RWPE2 (cell line): ENCODE results near the gene ALDH3B2.

Experiments used
- ATAC-seq: fragments of 200-7000 bp; cut with Tn5 transposase; 3 replicates; pipeline ENCODE4 v1.9.1; 2021; ENCODE audit warnings: low read depth
- DNase-seq: peaks from one replicate; pipeline ENCODE4 v3.0.0-alpha.2; 2020; ENCODE audit warnings: low spot score
- H3K27ac ChIP-seq: fragments of 450-650 bp; 2 replicates; pipeline ENCODE4 v1.5.1; 2017; ENCODE audit warnings: mild to moderate bottlenecking; ENCODE audit not compliant: poor library complexity, severe bottlenecking
- H3K27me3 ChIP-seq: fragments of 250-450 bp; sonication (Bioruptor Pico); 2 replicates; pipeline ENCODE4 v1.5.1; 2021; ENCODE audit warnings: mild to moderate bottlenecking, moderate library complexity; ENCODE audit not compliant: insufficient read depth, poor library complexity, severe bottlenecking
- H3K36me3 ChIP-seq: fragments of 250-450 bp; sonication (Bioruptor Pico); 2 replicates; pipeline ENCODE4 v1.5.1; 2020; ENCODE audit warnings: low read depth, mild to moderate bottlenecking, moderate library complexity
- H3K4me1 ChIP-seq: fragments of 250-450 bp; sonication (Bioruptor Pico); 2 replicates; pipeline ENCODE4 v1.5.1; 2021; ENCODE audit warnings: mild to moderate bottlenecking, moderate library complexity; ENCODE audit not compliant: insufficient read depth, poor library complexity, severe bottlenecking
- H3K4me3 ChIP-seq: fragments of 250-450 bp; sonication (Bioruptor Pico); 2 replicates; pipeline ENCODE4 v1.5.1; 2021; ENCODE audit warnings: mild to moderate bottlenecking, moderate library complexity; ENCODE audit not compliant: severe bottlenecking
- H3K9me3 ChIP-seq: fragments of 250-450 bp; sonication (Bioruptor Pico); 2 replicates; pipeline ENCODE4 v1.5.1; 2021; ENCODE audit warnings: mild to moderate bottlenecking, moderate library complexity; ENCODE audit not compliant: severe bottlenecking
- TF ChIP-seq, protein P1 (sequence below): fragments of 450-650 bp; IDR thresholded peaks from one replicate; pipeline ENCODE4 v1.5.1; 2017; ENCODE audit warnings: mild to moderate bottlenecking, moderate library complexity; ENCODE audit not compliant: poor library complexity, severe bottlenecking

Gene ALDH3B2

DNA sequence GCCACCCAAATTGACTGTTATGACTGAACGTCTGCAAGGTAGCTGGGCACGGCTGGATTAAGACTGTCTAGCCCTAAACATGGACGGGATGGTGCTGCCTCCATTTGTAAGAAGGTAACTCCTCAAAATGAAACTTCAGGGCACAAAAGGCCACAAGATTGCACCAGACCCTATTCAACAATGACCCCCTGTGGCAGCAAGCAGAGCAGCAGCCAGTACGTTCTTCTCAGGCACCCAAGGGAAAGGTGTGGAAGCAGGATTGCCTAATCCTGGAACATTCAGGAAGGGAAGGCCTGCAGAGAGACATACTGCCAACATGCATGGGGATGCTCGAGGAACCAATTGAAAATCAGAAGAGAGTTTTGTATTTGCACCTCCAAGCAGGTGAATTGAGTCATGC lies 30.4 kb downstream of the ALDH3B2 start:
- TF ChIP-seq, protein P1, sequence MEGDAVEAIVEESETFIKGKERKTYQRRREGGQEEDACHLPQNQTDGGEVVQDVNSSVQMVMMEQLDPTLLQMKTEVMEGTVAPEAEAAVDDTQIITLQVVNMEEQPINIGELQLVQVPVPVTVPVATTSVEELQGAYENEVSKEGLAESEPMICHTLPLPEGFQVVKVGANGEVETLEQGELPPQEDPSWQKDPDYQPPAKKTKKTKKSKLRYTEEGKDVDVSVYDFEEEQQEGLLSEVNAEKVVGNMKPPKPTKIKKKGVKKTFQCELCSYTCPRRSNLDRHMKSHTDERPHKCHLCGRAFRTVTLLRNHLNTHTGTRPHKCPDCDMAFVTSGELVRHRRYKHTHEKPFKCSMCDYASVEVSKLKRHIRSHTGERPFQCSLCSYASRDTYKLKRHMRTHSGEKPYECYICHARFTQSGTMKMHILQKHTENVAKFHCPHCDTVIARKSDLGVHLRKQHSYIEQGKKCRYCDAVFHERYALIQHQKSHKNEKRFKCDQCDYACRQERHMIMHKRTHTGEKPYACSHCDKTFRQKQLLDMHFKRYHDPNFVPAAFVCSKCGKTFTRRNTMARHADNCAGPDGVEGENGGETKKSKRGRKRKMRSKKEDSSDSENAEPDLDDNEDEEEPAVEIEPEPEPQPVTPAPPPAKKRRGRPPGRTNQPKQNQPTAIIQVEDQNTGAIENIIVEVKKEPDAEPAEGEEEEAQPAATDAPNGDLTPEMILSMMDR, result peak; percentile 25
- H3K27me3 ChIP-seq, result no peaks in the 10 kb centered on the region
- no peak overlapping the region for H3K27ac ChIP-seq
- DNase-seq (no peak), ATAC-seq (no peak)
- no peak overlapping the region for H3K4me3 ChIP-seq
- H3K4me1 ChIP-seq, result no peaks in the 10 kb centered on the region
- no peaks in the 10 kb centered on the region for H3K9me3 ChIP-seq
- no peaks in the 10 kb centered on the region for H3K36me3 ChIP-seq

DNA sequence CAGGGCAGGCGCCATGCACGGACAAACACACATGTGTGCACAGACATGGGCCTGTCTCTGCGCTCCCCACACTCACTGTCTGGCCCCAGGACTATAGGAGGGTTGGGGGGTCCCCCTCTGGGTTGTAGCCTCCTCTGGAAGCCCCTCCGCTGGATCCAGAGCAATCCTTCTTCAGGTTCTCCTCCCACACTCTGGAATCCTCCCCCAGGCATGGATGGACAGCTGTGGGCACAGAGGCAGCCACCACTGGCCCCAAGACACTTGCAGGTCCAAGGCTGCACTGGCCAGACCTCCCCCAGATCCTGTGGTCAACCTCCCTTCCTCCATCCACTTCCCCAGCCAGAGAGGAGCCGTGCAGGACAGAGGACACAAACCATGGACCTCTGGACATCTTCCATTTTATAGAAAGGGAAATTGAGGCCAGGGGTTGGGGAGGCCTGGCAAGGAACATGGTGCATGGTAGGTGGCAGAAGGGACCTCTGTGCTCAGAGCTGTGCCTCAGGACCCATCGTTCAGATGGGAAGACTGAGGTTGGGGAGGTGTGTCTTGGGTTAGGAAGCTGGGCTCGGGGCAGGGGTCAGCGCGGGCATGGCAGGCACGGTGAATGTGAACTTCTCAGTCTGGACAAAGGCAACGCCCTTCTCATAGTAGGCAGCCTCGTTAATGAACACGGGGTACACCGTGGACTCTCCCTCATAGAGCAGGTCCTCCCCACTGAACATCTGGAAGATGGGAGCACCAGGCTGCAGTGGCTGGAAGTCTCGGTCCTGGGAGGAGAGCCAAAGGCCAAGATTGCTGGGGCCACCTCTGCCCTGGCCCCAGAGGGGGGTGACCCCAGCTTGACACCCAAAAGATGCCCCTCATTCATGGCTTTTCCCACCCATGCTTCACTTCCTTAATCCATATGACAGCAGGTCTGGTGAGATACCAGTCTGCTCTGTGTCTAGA lies 32.0 kb downstream of the ALDH3B2 start:
- no peaks in the 10 kb centered on the region for H3K27me3 ChIP-seq
- no peak overlapping the region for H3K4me3 ChIP-seq
- TF ChIP-seq, protein P1, result no peak
- no peaks in the 10 kb centered on the region for H3K4me1 ChIP-seq
- no peaks in the 10 kb centered on the region for H3K9me3 ChIP-seq
- DNase-seq (peak; percentile 47), ATAC-seq (no peak)
- H3K27ac ChIP-seq, result no peak overlapping the region
- no peaks in the 10 kb centered on the region for H3K36me3 ChIP-seq

DNA sequence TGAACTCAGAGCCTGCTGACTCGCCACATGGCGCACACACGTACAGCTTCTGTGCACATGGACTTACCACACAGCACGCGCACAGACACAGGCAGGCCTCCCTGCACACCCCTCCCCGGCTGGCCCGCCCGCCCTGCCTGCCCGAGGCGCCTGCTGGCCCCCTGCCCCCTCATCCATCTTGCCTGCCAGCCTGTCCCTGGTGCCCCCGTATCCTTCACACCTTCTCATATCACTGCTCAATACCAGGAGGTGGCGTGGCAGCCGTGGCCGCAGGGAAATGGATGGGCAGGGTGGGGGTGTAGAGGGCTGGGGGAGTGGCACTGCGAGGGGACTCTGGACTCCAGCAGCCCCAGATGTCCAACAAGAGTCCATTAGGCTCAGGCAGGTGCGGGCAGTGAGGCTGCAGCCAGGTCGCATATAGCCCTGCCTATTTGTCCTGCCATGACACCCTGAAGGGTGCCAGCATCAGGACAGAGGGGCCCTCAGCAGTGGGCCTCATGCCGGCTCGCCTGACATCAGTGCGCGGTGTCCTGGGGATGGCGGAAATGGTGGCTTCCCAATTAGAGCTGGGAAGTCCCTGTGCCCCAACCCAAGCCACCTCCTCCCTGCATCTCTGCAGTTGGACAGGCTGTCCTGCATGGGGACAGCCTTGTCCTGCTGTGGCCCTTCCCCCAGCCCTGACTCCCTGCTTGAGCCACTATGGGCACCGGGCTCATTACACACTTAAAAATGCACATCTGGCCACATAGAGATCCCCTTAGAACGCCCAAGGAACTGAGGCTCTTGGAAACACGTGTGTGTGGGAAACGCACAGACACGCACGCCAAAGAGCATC lies 32.9 kb downstream of the ALDH3B2 start:
- DNase-seq (peak; percentile 49), ATAC-seq (no peak)
- no peaks in the 10 kb centered on the region for H3K36me3 ChIP-seq
- H3K9me3 ChIP-seq, result no peaks in the 10 kb centered on the region
- TF ChIP-seq, protein P1, result no peak
- no peaks in the 10 kb centered on the region for H3K4me1 ChIP-seq
- no peaks in the 10 kb centered on the region for H3K27me3 ChIP-seq
- no peak overlapping the region for H3K27ac ChIP-seq
- H3K4me3 ChIP-seq, result no peak overlapping the region

DNA sequence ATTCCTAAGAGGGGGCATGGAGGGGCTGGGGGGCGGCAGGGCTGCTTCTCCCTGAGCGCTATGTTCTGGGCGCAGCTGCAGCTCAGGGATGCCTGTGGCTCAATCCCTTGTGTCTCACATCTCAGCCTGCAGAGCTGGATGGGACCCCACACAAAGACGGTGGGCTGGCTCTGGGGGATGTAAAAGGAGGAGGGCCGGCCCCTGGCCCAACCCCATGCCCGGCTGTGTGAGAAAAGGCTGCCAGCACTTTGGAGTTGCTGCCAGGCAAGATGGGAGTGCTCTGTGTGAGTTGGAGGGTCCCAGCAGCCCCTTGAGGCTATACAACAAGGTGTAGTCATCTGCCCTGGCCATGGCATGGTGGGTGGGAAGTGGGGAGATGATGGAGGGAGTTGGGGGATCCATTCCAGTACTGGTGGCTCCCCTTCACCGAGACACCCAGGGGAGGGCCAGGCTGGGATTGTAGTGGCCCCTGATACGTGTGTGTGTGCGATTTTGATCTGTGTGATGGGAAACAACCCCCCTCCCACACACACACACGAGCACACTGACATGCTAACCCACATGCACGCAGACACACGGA lies 33.6 kb downstream of the ALDH3B2 start:
- TF ChIP-seq, protein P1, result no peak
- no peaks in the 10 kb centered on the region for H3K4me1 ChIP-seq
- H3K4me3 ChIP-seq, result no peak overlapping the region
- no peaks in the 10 kb centered on the region for H3K9me3 ChIP-seq
- no peak overlapping the region for H3K27ac ChIP-seq
- peak; percentile 41 for DNase-seq
- H3K36me3 ChIP-seq, result no peaks in the 10 kb centered on the region
- ATAC-seq, result no peak
- H3K27me3 ChIP-seq, result no peaks in the 10 kb centered on the region
